ENCODE data around the gene SIGLEC15.

The SIGLEC15 gene

GRCh38 chr18:45871431-45872084 is 46.1 kb downstream of the SIGLEC15 start:
- DNase-seq (ENCODE audit: low read depth, low spot score), result peak; percentile 53
- peak overlapping the region; percentile 50 for H3K27ac ChIP-seq

DNA sequence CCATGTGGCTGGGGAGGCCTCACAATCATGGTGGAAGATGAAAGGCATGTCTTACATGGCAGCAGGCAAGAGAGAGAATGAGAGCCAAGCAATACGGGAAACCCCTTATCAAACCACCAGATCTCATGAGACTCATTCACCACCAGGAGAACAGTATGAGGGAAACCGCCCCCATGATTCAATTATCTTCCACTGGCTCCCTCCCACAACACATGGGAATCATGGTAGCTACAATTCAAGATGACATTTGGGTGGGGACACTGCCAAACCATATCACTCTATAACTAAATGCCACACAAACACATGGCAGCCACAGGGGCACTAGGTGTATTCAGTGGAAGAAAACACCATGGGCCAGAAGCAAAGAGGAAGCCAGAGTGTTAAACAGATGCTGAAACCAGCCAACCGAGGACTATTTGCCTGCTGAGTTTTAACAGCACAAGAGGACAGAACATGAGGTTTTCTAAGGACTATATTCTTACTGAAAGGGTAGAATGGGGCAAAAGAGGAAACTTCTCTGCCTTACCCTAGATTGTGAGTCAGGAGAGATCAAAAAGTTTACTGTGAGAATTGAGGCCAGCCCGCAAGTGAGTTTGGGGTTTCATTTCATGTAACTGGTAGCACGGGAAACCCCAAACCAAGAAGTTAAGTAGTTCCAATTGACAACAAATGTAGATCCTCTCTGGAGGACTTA is 49.2 kb downstream of the SIGLEC15 start:
- DNase-seq (ENCODE audit: low read depth, low spot score), result no peak
- H3K27ac ChIP-seq, result no peak overlapping the region

DNA sequence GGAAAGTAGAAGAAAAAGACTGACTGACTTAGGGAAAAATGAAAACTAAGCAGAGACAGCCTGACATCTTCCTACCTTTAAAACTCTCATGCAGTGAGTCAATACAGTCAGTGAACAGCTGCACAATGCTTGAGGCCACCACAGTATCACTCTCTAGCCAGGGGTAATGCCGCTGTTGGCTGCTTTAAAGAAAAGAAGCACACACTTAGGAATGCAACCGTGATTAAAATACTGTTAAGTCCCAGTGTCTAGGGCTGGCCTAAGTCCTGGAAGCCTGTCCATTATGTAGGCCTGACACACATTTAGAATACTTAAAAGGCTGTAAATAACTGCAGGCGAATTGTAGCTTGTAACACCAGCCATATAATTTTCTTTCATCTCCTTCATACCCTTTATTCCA is 50.7 kb downstream of the SIGLEC15 start:
- no peak for DNase-seq (ENCODE audit: low read depth, low spot score)
- H3K27ac ChIP-seq, result no peak overlapping the region

GRCh38 chr18:45877403-45877802 is 51.9 kb downstream of the SIGLEC15 start:
- no peak overlapping the region for H3K27ac ChIP-seq
- no peak for DNase-seq (ENCODE audit: low read depth, low spot score)

GRCh38 chr18:45879681-45880655 is 54.5 kb downstream of the SIGLEC15 start:
- H3K27ac ChIP-seq, result no peak overlapping the region
- no peak for DNase-seq (ENCODE audit: low read depth, low spot score)

DNA sequence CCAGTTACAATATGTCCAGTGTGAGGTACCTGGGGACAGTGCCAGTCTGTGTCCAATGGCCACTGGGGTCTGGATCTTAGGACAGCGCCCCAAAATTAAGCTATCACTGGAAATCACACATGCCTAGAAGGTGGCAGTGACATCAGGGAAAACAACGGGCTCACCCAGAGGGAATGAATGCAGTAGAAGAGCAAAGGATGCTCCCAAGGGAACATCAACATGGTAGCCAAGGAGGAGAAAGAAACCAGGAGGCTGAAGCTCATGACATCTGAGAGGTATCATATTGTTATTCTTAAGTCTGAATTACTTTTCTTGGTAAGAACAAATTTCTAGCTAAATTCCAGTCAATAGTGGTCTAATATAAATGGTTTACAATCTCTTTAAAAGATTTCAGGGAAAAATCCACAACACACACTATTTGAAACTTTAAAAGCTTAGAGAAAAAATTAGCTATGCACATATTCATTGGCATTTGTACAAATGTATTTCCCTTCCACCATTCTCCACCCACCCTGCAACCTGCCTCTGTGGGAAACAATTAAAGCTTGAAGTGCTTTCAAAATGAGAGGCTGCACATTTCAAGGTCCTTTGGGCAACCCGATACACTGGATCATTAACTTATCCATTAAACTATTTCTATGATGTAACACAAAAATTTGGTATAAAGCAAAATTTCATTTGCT is 55.5 kb downstream of the SIGLEC15 start:
- no peak for DNase-seq (ENCODE audit: low read depth, low spot score)
- H3K27ac ChIP-seq, result no peak overlapping the region

- no peak overlapping the region for H3K27ac ChIP-seq
- no peak for DNase-seq (ENCODE audit: low read depth, low spot score)
Measured at GRCh38 chr18:45887585-45887984, 62.1 kb downstream of the SIGLEC15 start.

DNA sequence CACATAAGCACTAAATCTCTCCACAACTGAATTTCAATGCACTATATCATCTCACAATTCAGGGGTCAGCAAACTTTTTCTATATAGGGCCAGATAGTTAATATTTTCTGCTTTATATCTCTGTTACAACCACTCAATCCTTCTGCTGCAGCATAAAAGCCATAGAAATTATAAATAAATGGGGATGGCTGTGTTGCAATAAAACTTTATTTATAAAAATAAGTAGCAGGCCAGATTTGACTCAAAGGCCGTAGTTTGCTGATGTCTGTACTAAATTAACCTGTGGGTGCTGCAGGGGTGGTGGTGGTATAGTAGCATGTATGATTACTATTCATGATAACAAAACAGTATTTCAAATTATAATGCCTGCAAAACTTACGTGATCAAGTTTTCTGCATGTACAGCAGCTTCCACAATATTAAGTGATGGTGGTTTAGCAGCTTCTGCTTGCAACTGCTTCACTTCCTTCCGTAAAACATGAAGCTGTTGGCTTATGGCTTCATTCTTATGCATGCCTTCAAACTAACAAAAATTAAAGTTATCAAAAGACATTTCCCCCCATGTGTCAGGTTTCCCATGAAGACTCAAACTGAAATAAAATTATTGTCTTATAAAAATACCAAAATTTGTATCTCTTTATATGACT is 64.1 kb downstream of the SIGLEC15 start:
- no peak overlapping the region for H3K27ac ChIP-seq
- DNase-seq (ENCODE audit: low read depth, low spot score), result no peak

DNA sequence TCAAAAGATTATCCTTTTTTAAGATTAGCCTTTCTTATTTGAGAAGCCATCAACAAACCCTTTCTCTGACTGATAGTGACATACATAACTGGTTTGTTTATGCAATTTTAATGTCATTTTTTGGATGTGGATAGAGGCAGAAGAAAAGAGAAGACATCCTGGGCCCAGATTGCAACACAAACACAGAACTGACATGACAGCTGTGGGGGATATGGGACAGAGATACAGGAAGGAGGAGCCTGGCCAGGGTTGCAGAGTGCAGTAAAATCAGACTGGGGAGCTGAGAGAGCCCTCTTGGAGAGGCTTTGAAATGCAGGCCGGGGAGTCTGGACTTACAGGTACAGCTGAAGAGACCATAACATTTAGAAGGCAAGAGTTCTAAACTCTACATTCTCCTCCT is 65.1 kb downstream of the SIGLEC15 start:
- no peak overlapping the region for H3K27ac ChIP-seq
- DNase-seq (ENCODE audit: low read depth, low spot score), result no peak

- no peak for DNase-seq (ENCODE audit: low read depth, low spot score)
- no peak overlapping the region for H3K27ac ChIP-seq
Measured at GRCh38 chr18:45891806-45892205, 66.3 kb downstream of the SIGLEC15 start.
